A673 (cell line): Measurements from ENCODE around the gene TMEM203.

Source experiments
- EZH2 ChIP-seq: fragments of 200-600 bp; sonication (generic); IDR thresholded peaks from 2 replicates; pipeline ENCODE4 v1.6.1; 2017; ENCODE audit warnings: borderline replicate concordance, low read depth, mild to moderate bottlenecking, mixed read lengths, antibody characterized with exemption, low read length; ENCODE audit not compliant: poor library complexity, severe bottlenecking
- TF ChIP-seq, protein P1 (sequence below): fragments of 300-800, 200-600 bp; sonication (generic); conservative IDR thresholded peaks from 2 replicates; pipeline ENCODE4 v1.5.1; 2017; ENCODE audit warnings: low read depth, mild to moderate bottlenecking, antibody characterized with exemption, low read length, moderate library complexity, mixed read lengths

DNA sequence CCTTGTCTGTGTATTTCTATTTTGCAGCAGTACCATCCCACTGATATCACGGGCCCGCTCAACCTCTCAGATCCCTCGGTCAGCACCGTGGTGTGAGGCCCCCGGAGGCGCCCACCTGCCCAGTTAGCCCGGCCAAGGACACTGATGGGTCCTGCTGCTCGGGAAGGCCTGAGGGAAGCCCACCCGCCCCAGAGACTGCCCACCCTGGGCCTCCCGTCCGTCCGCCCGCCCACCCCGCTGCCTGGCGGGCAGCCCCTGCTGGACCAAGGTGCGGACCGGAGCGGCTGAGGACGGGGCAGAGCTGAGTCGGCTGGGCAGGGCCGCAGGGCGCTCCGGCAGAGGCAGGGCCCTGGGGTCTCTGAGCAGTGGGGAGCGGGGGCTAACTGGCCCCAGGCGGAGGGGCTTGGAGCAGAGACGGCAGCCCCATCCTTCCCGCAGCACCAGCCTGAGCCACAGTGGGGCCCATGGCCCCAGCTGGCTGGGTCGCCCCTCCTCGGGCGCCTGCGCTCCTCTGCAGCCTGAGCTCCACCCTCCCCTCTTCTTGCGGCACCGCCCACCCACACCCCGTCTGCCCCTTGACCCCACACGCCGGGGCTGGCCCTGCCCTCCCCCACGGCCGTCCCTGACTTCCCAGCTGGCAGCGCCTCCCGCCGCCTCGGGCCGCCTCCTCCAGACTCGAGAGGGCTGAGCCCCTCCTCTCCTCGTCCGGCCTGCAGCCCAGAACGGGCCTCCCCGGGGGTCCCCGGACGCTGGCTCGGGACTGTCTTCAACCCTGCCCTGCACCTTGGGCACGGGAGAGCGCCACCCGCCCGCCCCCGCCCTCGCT lies 37.5 kb downstream of the TMEM203 start:
- TF ChIP-seq, protein P1, sequence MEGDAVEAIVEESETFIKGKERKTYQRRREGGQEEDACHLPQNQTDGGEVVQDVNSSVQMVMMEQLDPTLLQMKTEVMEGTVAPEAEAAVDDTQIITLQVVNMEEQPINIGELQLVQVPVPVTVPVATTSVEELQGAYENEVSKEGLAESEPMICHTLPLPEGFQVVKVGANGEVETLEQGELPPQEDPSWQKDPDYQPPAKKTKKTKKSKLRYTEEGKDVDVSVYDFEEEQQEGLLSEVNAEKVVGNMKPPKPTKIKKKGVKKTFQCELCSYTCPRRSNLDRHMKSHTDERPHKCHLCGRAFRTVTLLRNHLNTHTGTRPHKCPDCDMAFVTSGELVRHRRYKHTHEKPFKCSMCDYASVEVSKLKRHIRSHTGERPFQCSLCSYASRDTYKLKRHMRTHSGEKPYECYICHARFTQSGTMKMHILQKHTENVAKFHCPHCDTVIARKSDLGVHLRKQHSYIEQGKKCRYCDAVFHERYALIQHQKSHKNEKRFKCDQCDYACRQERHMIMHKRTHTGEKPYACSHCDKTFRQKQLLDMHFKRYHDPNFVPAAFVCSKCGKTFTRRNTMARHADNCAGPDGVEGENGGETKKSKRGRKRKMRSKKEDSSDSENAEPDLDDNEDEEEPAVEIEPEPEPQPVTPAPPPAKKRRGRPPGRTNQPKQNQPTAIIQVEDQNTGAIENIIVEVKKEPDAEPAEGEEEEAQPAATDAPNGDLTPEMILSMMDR: no peak
- peak; percentile 84 for TF ChIP-seq EZH2
